A549 (cell line): ENCODE measurements around the gene ITPR3. TPM values are rescaled to one million over a fixed set of nuclear protein-coding genes. Genes with fewer than 3 reads are reported as not detected.

Experiments
- ATAC-seq, 2 experiments: fragments of 200-7000 bp in 1 of 2; fragments of >200 bp in 1 of 2; cut with Nextera tagmentation in 1 of 2; cut with Tn5 transposase in 1 of 2; 3 replicates each; pipeline versions ENCODE4 v1.8.0 to v1.9.1; 2018 to 2020; ENCODE audit warnings: mild to moderate bottlenecking in 1 of 2, moderate library complexity in 1 of 2
- CTCF ChIA-PET: fragments of 300-600 bp; sonication (Branson Sonifier 250); formaldehyde crosslinking; extraction: SDS; loops from one replicate; lab custom pipeline; 2021; ENCODE audit warnings: antibody characterized with exemption, inconsistent platforms; lab: Yijun Ruan, JAX
- POLR2A ChIA-PET: fragments of 350-600 bp; formaldehyde crosslinking; extraction: SDS; loops from one replicate; lab custom pipeline; 2021; ENCODE audit warnings: antibody characterized with exemption, inconsistent platforms; lab: Yijun Ruan, JAX
- DNase-seq, 2 experiments: peaks; one replicate each; pipeline versions ENCODE4 v3.0.0 to v3.0.0-alpha.2; 2011 to 2016; ENCODE audit warnings: low read depth in 1 of 2, low spot score in 1 of 2
- FAIRE-seq: peaks from 2 replicates; lab custom pipeline; 2011; peaks lifted over from hg19 to GRCh38; lab: Jason Lieb, UNC
- H3K27ac ChIP-seq, 2 experiments: fragments of >200 bp; sonication (Bioruptor Twin); formaldehyde crosslinking; 3 replicates each; pipeline ENCODE4 v1.5.1; 2016 to 2017
- H3K4me1 ChIP-seq: fragments of >200 bp; sonication (Bioruptor Twin); formaldehyde crosslinking; 3 replicates; pipeline ENCODE4 v1.6.1; 2016
- H3K4me2 ChIP-seq: fragments of >200 bp; sonication (Bioruptor Twin); formaldehyde crosslinking; 3 replicates; pipeline ENCODE4 v1.6.1; 2016
- H3K4me3 ChIP-seq: fragments of >200 bp; sonication (Bioruptor Twin); formaldehyde crosslinking; 3 replicates; pipeline ENCODE4 v1.5.1; 2016
- H3K9me3 ChIP-seq: fragments of >200 bp; sonication (Bioruptor Twin); formaldehyde crosslinking; 3 replicates; pipeline ENCODE4 v1.6.1; 2016
- ATOH8 ChIP-seq: fragments of 250-450 bp; sonication (Bioruptor Pico); IDR thresholded peaks from 2 replicates; pipeline ENCODE4 v1.5.0; 2020; ENCODE audit warnings: low read depth, mild to moderate bottlenecking, moderate library complexity
- BCL3 ChIP-seq: fragments of >200 bp; sonication (Bioruptor Twin); formaldehyde crosslinking; IDR thresholded peaks from 3 replicates; pipeline ENCODE4 v1.6.1; 2016
- CHD4 ChIP-seq: fragments of 200-600 bp; sonication (generic); IDR thresholded peaks from 2 replicates; pipeline ENCODE4 v1.6.1; 2016; ENCODE audit warnings: antibody characterized with exemption, mild to moderate bottlenecking, borderline replicate concordance
- ELK1 ChIP-seq: fragments of 150-350 bp; IDR thresholded peaks from 2 replicates; pipeline ENCODE4 v1.6.1; 2014; ENCODE audit warnings: low read depth, mild to moderate bottlenecking, low read length
- FOSB ChIP-seq: fragments of 250-450 bp; sonication (Bioruptor Pico); IDR thresholded peaks from 2 replicates; pipeline ENCODE4 v1.5.0; 2020; ENCODE audit warnings: mild to moderate bottlenecking, moderate library complexity
- FOSL2 ChIP-seq, 2 experiments: fragments of 450-650 bp in 1 of 2; fragments of >200 bp in 1 of 2; sonication (Bioruptor Twin) in 1 of 2; formaldehyde crosslinking; IDR thresholded peaks; 2 replicates each; pipeline versions ENCODE4 v1.5.0 to v1.6.1; 2016 to 2020; ENCODE audit warnings: mild to moderate bottlenecking in 1 of 2, moderate library complexity in 1 of 2
- FOXS1 ChIP-seq: fragments of 250-450 bp; sonication (Bioruptor Pico); IDR thresholded peaks from 2 replicates; pipeline ENCODE4 v1.5.0; 2020; ENCODE audit warnings: mild to moderate bottlenecking, moderate library complexity
- GATA3 ChIP-seq: IDR thresholded peaks from 2 replicates; pipeline ENCODE4 v1.6.1; 2012; ENCODE audit warnings: borderline replicate concordance
- HES2 ChIP-seq: fragments of >200 bp; sonication (Bioruptor Twin); formaldehyde crosslinking; IDR thresholded peaks from 2 replicates; pipeline ENCODE4 v1.6.1; 2016
- HOXA7 ChIP-seq: fragments of 250-450 bp; sonication (Bioruptor Pico); IDR thresholded peaks from 2 replicates; pipeline ENCODE4 v1.5.0; 2020; ENCODE audit warnings: mild to moderate bottlenecking, moderate library complexity
- HOXB13 ChIP-seq: fragments of 250-450 bp; sonication (Bioruptor Pico); IDR thresholded peaks from 2 replicates; pipeline ENCODE4 v1.5.0; 2020; ENCODE audit warnings: low read depth, mild to moderate bottlenecking, moderate library complexity
- HOXB5 ChIP-seq: fragments of 250-450 bp; sonication (Bioruptor Pico); IDR thresholded peaks from 2 replicates; pipeline ENCODE4 v1.5.0; 2020; ENCODE audit warnings: mild to moderate bottlenecking, moderate library complexity
- MAFK ChIP-seq: fragments of 450-650 bp; IDR thresholded peaks from 2 replicates; pipeline ENCODE4 v1.6.1; 2014; ENCODE audit not compliant: partially characterized antibody
- MAZ ChIP-seq: fragments of 150-350 bp; IDR thresholded peaks from 2 replicates; pipeline ENCODE4 v1.6.1; 2014; ENCODE audit warnings: antibody characterized with exemption, low read depth, low read length, borderline replicate concordance
- NPAS2 ChIP-seq: fragments of 250-450 bp; sonication (Bioruptor Pico); IDR thresholded peaks from 2 replicates; pipeline ENCODE4 v1.8.0; 2022; ENCODE audit warnings: mild to moderate bottlenecking, moderate library complexity, borderline replicate concordance
- PHF8 ChIP-seq: fragments of 200-600 bp; sonication (generic); IDR thresholded peaks from 2 replicates; pipeline ENCODE4 v1.6.1; 2016; ENCODE audit warnings: low read depth, mild to moderate bottlenecking, antibody characterized with exemption, moderate library complexity, borderline replicate concordance
- POLR2A ChIP-seq: IDR thresholded peaks from 2 replicates; pipeline ENCODE4 v1.6.1; 2012; ENCODE audit warnings: mild to moderate bottlenecking, low read length
- POLR2AphosphoS2 ChIP-seq: conservative IDR thresholded peaks from 2 replicates; pipeline ENCODE4 v1.6.1; 2012; ENCODE audit warnings: low read length, improper control_type of control experiment, inconsistent platforms
- USF2 ChIP-seq: fragments of 450-650 bp; IDR thresholded peaks from 2 replicates; pipeline ENCODE4 v1.6.1; 2014; ENCODE audit warnings: antibody characterized with exemption
- ZC3H11A ChIP-seq: fragments of 450-650 bp; IDR thresholded peaks from 2 replicates; pipeline ENCODE4 v1.6.1; 2014; ENCODE audit warnings: antibody characterized with exemption, mild to moderate bottlenecking
- ZNF302 ChIP-seq: fragments of 250-450 bp; sonication (Bioruptor Pico); IDR thresholded peaks from 2 replicates; pipeline ENCODE4 v1.9.0; 2021; ENCODE audit warnings: inconsistent platforms, mild to moderate bottlenecking, moderate library complexity
- ZSCAN20 ChIP-seq: fragments of 250-450 bp; sonication (Bioruptor Pico); IDR thresholded peaks from 2 replicates; pipeline ENCODE4 v1.8.0; 2022; ENCODE audit warnings: mild to moderate bottlenecking, moderate library complexity
- WGBS: methylation state at CpG from one replicate; pipeline ENCODE4 v1.1.6; 2017; ENCODE audit errors: missing lambda C conversion rate; 5-methylcytosine and 5-hydroxymethylcytosine counted together
- polyA plus RNA-seq, 4 experiments: library from polyadenylated mRNA; depleted of rRNA in 3 of 4; stranded (reverse); fragments of >200 nt; fragmentation: RNase III in 1 of 4; extraction: RNeasy Plus Mini Kit Qiagen cat#74134 plus additional on column Dnase treatment in 1 of 4; gene quantifications; 2 replicates in 3 of 4; 3 replicates in 1 of 4; pipeline ENCODE4 v1.2.3, GENCODE V29; 2011 to 2017
- TF ChIP-seq, protein P1 (sequence below): fragments of 200-600 bp; sonication (generic); IDR thresholded peaks from 2 replicates; pipeline ENCODE4 v1.6.1; 2016; ENCODE audit warnings: antibody characterized with exemption, mild to moderate bottlenecking, moderate library complexity

ITPR3 gene
- polyA plus RNA-seq, 2 of the 4 experiments (the other 2 are of a cell fraction), result 17.6 to 20.8 TPM

GRCh38 chr6:33696548-33697518 lies 75.7 kb downstream of the ITPR3 start:
- DNase-seq (no peak), ATAC-seq (peak in 1 of 2 experiments; percentile 4; a peak in 2 of 6 replicates)

GRCh38 chr6:33697845-33698244 lies 76.7 kb downstream of the ITPR3 start:
- no peak for FAIRE-seq
- CTCF ChIA-PET, result interaction anchor here (0.7 to 1.6 kb wide), 6 partner anchors 13 to 118 kb away, joined by 3 to 6 read pairs (median 3); partner anchors contain the start of genes BAK1 and UQCC2
- Histone ChIP-seq H3K4me3 (no peak overlapping the region), H3K4me2 (no peak overlapping the region)
- no peak for TF ChIP-seq ZC3H11A
- TF ChIP-seq NPAS2 (CRISPR knock-in tag), result no peak
- no peak for TF ChIP-seq FOXS1
- no peak for TF ChIP-seq HES2
- TF ChIP-seq POLR2A, result no peak
- TF ChIP-seq FOSB (CRISPR knock-in tag), result no peak
- TF ChIP-seq ZNF302, result no peak
- no peak for TF ChIP-seq BCL3
- no peak for TF ChIP-seq HOXB5 (CRISPR knock-in tag)
- TF ChIP-seq ELK1, result no peak
- TF ChIP-seq HOXB13, result no peak
- no peak for TF ChIP-seq GATA3
- TF ChIP-seq MAFK, result no peak
- TF ChIP-seq, all 56 proteins: peak for 0
- Histone ChIP-seq H3K4me1 (peaks cover 31% of the 10 kb centered on the region), H3K27ac (no peak overlapping the region), H3K9me3 (no peaks in the 10 kb centered on the region)
- no peak for ATAC-seq
- POLR2A ChIA-PET, result no interaction called here
- WGBS, result 98% methylated on average over 6 of the region's 10 CpGs
- no peak for DNase-seq

More at GRCh38 chr6:33696548-33697518, 75.7 kb downstream of the ITPR3 start:
- Histone ChIP-seq H3K4me2 (0 out of 3 replicates have a peak overlapping the region, but pooled peaks have one; percentile 12), H3K4me3 (no peak overlapping the region), H3K9me3 (no peaks in the 10 kb centered on the region), H3K27ac (peak overlapping the region in 1 of 2 experiments; percentile 26; a peak in 3 of 6 replicates), H3K4me1 (peaks cover 31% of the 10 kb centered on the region)
- 71% methylated on average over 14 of the region's 15 CpGs for WGBS
- FAIRE-seq, result no peak
- CTCF ChIA-PET, result interaction anchor here (0.7 to 1.6 kb wide), 8 partner anchors 14 to 117 kb away, joined by 3 to 6 read pairs (median 3); partner anchors contain the start of genes BAK1 and UQCC2
- TF ChIP-seq CHD4 (no peak), USF2 (no peak)
- POLR2A ChIA-PET, result no interaction called here

DNA sequence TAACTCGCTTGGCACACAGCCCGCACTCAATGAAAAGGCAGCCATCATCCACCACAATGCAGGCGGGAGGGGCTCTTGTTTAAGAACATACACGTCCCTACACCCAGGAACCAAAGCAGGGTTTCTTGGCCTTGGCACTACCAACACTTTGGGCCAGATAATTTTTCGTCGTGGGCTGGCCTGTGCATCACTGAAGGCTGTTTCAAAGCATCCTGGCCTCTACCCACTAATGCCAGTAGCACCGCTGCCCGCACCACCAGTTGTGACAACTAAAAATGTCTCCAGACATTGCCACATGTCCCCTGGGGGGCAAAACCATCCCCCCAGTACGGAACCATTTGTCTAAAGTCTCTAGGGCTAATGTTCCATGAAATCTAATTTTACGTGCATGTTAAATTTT lies 77.4 kb downstream of the ITPR3 start:
- Histone ChIP-seq H3K4me1 (peaks cover 31% of the 10 kb centered on the region), H3K9me3 (no peaks in the 10 kb centered on the region), H3K4me2 (no peak overlapping the region), H3K27ac (no peak overlapping the region), H3K4me3 (no peak overlapping the region)
- FAIRE-seq (no peak), DNase-seq (no peak), ATAC-seq (no peak)
- WGBS, result 89% methylated on average over 10 of the region's 10 CpGs
- CTCF ChIA-PET, result interaction anchor here (1.0 kb wide), 1 partner anchor 115 kb away, joined by 3 read pairs; no protein-coding TSS in a partner anchor
- POLR2A ChIA-PET, result no interaction called here
- no peak for TF ChIP-seq NPAS2 (CRISPR knock-in tag)
- TF ChIP-seq MAZ, result no peak
- no peak for TF ChIP-seq ZSCAN20 (CRISPR knock-in tag)
- no peak for TF ChIP-seq PHF8
- TF ChIP-seq, protein P1, sequence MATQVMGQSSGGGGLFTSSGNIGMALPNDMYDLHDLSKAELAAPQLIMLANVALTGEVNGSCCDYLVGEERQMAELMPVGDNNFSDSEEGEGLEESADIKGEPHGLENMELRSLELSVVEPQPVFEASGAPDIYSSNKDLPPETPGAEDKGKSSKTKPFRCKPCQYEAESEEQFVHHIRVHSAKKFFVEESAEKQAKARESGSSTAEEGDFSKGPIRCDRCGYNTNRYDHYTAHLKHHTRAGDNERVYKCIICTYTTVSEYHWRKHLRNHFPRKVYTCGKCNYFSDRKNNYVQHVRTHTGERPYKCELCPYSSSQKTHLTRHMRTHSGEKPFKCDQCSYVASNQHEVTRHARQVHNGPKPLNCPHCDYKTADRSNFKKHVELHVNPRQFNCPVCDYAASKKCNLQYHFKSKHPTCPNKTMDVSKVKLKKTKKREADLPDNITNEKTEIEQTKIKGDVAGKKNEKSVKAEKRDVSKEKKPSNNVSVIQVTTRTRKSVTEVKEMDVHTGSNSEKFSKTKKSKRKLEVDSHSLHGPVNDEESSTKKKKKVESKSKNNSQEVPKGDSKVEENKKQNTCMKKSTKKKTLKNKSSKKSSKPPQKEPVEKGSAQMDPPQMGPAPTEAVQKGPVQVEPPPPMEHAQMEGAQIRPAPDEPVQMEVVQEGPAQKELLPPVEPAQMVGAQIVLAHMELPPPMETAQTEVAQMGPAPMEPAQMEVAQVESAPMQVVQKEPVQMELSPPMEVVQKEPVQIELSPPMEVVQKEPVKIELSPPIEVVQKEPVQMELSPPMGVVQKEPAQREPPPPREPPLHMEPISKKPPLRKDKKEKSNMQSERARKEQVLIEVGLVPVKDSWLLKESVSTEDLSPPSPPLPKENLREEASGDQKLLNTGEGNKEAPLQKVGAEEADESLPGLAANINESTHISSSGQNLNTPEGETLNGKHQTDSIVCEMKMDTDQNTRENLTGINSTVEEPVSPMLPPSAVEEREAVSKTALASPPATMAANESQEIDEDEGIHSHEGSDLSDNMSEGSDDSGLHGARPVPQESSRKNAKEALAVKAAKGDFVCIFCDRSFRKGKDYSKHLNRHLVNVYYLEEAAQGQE, result no peak
- no peak for TF ChIP-seq HOXA7 (CRISPR knock-in tag)
- no peak for TF ChIP-seq POLR2AphosphoS2
- TF ChIP-seq HOXB5 (CRISPR knock-in tag), result no peak
- TF ChIP-seq ATOH8 (CRISPR knock-in tag), result no peak
- TF ChIP-seq FOSL2 (IDR thresholded peaks at IDR 0.05), result no peak
- TF ChIP-seq FOSL2 (CRISPR knock-in tag; IDR thresholded peaks at IDR 0.05), result no peak
